Dedifferentiated amniotic fluid mesenchymal stem cell (primary cell): ENCODE data around the gene ZDHHC16.
A peak's percentile ranks its signal among the peaks of the same experiment; 100 is the strongest.
"Not testable (repeated sequence)": the region's sequence is repeated elsewhere in the genome, so short reads cannot be mapped to it uniquely, and the experiment has no call there.

Experiments used
- DNase-seq: peaks from one replicate; pipeline ENCODE4 v3.0.0-alpha.2; 2016; ENCODE audit errors: extremely low spot score

The ZDHHC16 gene

GRCh38 chr10:97434557-97434956, 11.4 kb upstream of the ZDHHC16 start:
- no peak for DNase-seq

- DNase-seq: no peak
These were observed 10.8 kb upstream of the ZDHHC16 start for GRCh38 chr10:97435211-97435610.

- DNase-seq: no peak
These were observed 3.7 kb upstream of the ZDHHC16 start for GRCh38 chr10:97442277-97442676.

DNA sequence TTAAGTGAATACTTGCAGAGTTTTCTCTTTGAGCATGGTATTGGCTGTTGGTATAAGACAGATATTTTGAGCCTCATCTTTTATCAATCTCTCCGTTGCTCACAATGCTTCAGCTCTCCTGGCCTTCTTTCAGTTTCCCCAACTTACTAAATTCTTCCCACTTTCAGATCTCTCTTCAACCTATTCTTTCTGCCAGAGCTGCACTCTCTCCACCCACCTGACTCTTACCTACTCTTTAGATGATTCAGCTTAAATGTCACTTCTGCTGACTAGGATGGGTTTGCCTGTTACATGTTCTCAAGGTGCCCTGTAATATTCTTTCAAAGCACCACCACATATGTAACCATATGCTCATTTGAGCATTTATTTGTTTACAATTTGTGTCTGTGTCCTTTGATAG, 1.8 kb upstream of the ZDHHC16 start:
- no peak for DNase-seq

- DNase-seq: no peak
These were observed 636 bp upstream of the ZDHHC16 start for GRCh38 chr10:97445357-97445721.

GRCh38 chr10:97450828-97451227, 4.9 kb downstream of the ZDHHC16 start:
- no peak for DNase-seq

- DNase-seq: no peak
These were observed 5.6 kb downstream of the ZDHHC16 start for GRCh38 chr10:97451605-97452004.

GRCh38 chr10:97452352-97452751, 6.4 kb downstream of the ZDHHC16 start:
- DNase-seq: no peak

DNA sequence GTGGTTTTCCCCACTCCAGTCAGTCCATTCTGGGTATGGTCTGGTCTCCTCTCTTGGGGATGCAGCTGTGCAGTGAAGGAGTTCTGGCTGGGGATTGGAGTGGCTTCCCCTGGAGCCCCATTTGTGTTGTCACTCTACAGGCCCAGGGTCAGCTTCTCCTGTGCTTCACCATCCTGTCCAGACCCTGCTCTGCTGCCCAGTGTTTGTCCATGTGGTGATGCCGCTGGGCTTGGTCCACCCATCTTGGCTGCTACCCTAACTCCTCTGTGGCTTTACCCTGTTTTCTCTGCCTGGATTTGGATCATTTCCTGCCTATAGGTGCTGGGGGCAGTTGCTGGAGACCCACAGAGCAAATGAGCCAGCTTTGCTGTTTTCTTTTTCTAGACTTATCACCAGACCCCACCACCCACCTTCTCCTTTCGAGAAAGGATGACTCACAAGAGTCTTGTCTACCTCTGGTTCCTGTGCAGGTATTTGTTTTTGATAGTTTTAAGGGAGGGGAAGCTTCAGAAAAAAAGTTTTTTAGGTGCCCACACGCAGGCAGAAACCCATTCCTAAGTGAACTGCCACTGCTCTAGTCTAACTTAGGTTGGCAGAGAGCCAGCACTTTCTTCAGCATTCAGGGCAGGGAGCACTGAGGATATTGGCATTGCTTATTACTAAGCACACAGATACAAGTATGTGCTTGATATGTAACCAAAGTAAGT, 8.5 kb downstream of the ZDHHC16 start:
- no peak for DNase-seq

GRCh38 chr10:97456034-97456685, 10.2 kb downstream of the ZDHHC16 start:
- DNase-seq: no peak

- no peak for DNase-seq
These were observed 10.7 kb downstream of the ZDHHC16 start for GRCh38 chr10:97456686-97457065.

GRCh38 chr10:97459111-97459510, 13.1 kb downstream of the ZDHHC16 start:
- DNase-seq: no peak

- no peak for DNase-seq
These were observed 14.0 kb downstream of the ZDHHC16 start for GRCh38 chr10:97459933-97460332.

DNA sequence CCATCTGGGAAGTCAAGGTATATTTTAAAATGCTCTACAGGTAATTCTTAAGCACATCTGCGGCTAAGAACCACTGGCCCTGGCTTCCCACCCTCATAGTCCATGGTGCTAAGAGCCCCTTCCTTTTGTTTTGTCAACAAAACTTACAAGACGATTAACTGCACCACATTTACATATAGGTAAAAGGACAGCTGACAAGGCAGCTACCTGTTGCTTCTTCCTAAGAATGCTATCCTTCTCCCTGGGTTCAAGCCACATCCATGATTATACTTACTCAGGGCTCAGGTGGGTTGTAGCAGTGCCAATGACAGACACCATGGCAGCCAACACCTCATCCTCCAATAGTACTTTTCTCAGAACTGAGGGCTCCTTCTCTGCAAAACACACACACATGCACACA, 16.3 kb downstream of the ZDHHC16 start:
- DNase-seq: no peak

DNA sequence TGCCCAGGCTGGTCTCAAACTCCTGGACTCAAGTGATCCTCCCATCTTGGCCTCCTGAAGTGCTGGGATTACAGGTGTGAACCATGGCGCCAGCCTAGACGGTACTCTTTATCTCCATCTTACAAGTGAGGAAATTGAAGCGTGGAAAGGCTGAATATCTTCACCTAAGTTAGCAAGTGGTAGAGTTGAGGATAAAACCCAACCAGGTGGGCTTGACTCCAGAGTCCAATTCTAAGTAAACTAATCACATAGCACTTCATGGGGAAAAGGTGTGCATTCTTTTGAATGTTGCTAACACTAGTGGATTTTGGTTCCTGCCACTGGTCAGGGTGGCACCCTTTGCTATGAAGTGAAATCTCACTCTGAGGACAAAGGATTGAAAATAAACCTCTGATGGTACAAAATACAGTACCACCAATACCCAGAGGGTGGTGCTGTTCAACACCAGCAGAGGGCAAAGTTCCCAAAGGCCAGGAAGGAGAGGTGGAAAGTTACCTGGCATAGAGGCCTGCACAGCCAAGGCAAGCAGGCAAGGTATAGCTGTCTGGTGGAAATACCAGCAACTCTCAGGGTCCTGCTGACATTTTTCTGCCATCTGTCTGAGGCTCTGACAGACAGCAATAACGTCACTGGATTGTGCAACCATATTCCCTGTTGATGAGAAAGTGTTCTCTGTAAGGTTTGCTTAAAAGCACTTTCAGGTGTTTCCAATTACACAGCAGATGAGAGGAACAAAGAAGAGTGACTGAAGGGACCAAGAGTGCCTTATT, 17.6 kb downstream of the ZDHHC16 start:
- DNase-seq: peak; percentile 25

DNA sequence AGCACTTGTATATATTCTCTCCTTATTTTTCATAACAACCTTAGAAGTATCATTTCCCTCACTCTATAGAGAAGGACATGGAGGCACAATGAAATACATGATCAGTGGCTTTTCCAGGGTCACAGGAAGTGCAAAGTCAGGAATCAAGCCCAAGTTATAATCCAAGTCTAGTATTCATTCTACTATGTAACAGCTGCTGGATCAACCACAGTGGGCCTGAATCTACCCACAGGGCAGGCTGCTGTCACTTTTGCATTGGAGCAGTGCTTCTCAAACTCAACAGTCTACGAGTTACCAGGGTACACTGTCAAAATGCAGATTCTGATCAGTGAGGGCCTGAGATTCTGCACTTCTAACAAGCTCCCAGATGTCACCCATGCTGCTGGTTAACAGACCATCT, 18.3 kb downstream of the ZDHHC16 start:
- no peak for DNase-seq

- no peak for DNase-seq
These were observed 20.0 kb downstream of the ZDHHC16 start for GRCh38 chr10:97465982-97466381.

DNA sequence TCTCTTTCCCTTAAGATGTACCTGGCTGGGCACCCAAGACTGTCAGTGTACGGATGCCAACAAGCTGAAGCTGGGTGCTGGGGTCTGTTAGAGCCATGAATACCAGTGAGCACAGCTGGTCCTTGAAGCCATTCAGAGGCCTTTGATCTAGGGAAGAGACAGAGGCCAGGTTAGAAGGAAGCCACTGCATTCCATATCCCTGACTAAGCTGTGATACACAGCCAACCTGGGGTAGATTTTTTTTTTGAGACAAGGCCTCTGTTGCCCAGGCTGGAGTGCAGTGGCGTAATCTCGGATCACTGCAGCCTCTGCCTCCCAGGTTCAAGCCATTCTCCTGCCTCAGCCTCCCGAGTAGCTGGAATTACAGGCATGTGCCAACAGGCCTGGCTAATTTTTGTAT, 20.8 kb downstream of the ZDHHC16 start:
- no peak for DNase-seq

DNA sequence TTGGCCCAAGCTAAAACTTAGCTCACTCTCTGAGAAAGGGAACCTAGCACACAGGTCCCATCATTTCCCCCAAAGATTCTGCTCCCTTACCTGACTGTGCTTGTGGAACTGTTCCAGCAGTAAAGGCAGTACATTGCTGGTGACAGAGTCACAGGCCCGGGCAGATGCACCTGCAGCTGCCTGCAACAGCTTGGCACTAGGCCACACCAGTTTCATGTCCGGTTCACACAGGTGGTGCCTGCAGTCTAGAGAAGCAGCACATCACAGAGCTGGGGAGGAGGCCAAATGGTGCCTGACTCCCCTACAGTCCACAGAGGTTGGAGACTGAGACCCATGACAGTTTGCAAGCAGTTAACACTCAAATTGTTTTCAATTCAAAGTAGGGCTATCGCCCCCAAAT, 22.2 kb downstream of the ZDHHC16 start:
- DNase-seq: no peak

DNA sequence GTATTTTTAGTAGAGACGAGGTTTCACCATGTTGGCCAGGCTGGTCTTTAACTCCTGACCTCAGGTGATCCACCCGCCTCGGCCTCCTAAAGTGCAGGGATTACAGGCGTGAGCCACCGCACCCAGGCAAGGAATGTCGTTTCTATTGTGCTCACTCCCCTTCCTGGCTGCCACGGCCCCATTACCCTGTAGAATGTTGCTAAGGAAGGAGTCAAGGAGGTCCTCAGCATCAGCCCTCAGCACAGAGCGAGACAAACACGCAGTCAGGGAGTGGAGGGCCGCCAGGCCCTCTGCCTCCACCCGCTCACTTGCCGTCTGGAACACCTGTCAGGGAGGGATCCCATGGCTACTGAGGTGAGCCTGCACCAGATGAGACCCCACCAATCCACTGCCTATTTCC, 22.8 kb downstream of the ZDHHC16 start:
- DNase-seq: not testable (repeated sequence)

GRCh38 chr10:97474918-97475317, 28.9 kb downstream of the ZDHHC16 start:
- no peak for DNase-seq

DNA sequence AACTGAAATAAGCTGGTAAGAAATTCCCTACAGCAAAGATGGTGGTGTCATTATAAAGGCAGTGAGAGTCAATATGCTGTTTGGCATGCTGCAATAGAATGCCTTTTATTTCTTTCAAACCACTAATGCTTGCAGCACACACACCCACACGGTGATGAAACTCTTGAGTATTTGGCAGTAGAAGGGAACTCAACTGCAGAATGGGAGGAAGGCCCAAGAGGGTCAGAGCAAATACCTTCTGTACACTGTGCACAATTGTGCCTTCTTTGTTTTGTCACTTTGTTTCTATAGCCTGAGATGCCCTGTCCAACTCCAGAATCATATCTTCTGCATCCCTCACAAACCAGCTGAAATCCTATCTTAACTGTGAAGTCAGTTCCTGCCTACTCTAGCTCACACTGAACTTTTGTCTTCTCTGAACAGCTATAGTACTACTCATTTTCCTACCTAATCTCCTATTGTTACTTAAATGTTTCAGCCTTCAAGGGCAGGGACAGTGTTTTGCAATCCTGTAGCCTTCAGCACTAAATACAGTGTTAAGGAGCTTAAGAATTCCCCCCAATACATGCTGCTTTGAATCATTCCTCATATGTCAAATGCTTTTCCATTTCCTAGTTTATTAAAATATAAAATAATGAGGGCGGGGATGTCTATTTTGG, 30.1 kb downstream of the ZDHHC16 start:
- peak; percentile 81 for DNase-seq
